M059J (cell line): ENCODE data around the gene AOPEP. TPM values are rescaled to one million over a fixed set of nuclear protein-coding genes. Genes with fewer than 3 reads are reported as not detected.

ENCODE experiments used
- DNase-seq: peaks from one replicate; pipeline ENCODE4 v3.0.0-alpha.2; 2012; ENCODE audit warnings: low read depth
- total RNA-seq: library from RNA; depleted of rRNA; stranded (reverse); fragments of >200 nt; shearing (Covaris generic); gene quantifications from 2 replicates; pipeline ENCODE4 v1.2.3, GENCODE V29; 2014

Gene AOPEP
- total RNA-seq, 1 experiment from 2014 or later: 120 TPM

DNA sequence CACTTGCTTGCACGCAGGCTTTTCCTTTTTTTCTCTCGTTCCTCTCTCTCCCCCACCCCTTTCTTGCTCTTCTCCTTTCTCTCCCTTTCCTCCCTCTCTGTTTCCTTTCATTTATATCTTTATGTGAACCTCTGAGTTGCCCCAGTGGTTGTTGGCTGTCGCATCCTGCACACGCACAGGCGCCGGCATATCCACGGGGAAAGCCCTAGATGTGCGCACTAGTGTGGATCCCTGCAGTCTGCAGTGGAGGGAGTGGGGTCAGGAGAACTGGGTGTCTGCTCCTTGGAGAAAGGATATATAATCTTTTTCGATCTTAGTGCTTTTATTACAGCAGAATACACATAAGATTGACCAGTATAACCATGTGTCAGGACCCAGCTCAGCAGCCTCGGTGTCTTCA, 367.5 kb downstream of the AOPEP start:
- DNase-seq: no peak

DNA sequence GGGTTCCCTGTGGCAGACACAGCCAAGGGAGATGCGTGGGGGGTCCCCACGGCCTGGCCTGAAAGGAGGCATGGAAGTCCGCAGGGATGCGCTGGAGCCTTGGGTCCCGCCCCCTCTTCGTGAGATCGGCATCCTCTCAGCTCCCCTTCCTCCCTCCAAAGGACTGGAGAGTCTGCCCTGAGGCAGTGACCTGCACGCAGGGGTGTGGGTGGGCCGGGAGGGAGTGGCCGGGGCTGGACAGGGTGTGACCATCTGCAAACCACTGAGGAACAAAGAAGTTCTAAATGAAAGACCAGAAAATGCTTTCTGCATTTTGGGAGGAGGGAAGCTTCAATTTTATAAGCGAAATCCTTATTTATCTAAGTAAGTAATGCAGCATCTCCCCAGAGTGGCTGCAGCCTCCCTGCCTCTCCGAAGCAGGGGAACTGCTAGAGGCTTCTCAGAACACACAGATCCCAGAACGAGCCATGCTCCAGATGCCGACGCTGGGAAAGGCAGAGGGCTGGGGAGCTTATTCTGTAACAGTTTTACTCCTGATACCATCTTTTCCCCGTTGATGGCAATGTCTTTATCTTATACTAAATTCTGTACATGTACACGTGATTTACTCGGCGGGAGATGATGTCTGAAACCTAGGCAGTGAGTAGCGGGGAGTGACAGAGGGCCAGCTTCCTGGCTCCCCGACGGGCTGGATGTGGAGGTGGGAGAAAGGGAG, 369.3 kb downstream of the AOPEP start:
- DNase-seq: no peak

DNA sequence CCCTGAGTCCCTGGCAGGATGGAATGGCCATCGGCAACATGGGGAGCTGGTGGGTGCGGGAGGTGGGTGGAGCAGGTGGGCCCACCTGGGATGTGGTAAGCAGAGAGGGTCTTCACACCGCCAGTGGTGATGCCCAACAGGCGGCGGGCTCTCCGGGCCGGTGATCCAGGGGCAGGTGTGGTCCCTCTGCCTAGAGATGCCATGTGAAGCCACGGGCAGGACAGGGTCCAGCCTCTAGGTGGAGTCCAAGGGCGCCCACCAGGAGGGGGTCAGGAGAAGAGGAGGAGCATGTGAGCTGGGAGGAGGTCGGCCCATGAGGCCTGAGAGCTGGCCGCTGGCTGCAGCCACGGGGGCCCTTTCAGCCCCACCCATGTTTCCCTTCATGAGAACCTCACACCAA, 369.9 kb downstream of the AOPEP start:
- no peak for DNase-seq

DNA sequence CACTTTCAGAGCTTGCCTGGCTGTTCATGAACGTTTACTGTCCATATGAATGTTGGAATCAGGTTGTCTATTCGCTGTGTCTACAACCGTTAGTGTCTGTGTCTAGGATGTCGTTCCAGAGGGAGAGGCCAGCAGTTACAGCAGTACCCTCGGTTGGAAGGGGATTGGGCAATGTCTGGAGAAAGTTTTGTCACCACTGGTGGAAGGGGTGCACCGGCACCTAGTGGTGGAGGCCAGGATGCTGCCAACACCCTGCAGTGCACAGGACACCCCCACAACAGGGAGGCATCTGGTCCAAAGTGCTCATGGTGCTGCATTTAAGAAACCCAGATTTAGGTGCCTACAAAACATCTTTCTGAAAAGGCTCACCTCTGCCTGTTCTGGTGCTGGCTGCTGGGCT, 370.3 kb downstream of the AOPEP start:
- DNase-seq: no peak

DNA sequence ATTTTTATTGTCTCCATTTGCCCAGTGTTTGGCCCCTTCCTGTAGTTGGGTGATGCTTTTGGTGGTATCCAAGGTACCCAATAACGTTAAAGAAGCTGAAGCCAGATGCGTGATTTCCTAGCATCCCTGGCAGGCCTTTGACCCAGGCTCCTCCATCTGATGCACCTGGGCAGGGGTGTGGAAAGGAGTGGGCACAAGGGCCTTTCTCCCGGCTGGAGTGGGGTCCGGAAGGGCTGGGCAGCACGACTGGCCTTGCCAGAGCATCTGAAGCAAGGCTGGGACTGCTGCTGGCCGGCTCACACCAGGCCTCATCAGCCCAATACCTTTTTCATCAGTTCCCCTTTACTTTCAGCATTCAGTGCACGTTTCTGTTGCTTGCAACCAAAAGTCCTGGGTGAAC, 370.8 kb downstream of the AOPEP start:
- no peak for DNase-seq

DNA sequence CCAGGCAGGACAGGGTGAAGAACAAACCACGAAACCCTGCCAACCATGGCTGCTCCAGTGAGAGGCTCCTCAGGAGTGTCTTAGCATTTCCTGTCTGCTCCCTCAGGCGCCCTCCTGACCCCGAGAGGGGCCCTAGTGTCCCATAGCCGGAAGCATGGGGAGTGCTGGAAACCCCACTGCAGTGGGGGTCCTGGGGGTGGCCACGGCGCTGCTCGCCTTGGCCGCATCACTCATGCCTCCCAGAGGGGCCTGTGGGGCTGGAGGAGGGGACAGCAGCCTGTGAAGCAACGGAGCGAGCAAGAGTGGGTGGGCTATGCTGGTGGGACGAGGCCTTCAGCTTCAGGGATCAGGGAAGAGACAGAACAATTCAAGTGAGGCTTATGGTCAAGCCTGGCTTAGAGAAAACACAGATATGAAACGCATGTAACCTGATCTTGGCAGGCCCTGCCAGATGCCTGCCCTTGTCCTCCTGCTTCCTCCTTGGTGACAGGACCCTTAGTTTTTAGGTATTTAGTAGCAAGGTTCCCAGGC, 372.0 kb downstream of the AOPEP start:
- no peak for DNase-seq

DNA sequence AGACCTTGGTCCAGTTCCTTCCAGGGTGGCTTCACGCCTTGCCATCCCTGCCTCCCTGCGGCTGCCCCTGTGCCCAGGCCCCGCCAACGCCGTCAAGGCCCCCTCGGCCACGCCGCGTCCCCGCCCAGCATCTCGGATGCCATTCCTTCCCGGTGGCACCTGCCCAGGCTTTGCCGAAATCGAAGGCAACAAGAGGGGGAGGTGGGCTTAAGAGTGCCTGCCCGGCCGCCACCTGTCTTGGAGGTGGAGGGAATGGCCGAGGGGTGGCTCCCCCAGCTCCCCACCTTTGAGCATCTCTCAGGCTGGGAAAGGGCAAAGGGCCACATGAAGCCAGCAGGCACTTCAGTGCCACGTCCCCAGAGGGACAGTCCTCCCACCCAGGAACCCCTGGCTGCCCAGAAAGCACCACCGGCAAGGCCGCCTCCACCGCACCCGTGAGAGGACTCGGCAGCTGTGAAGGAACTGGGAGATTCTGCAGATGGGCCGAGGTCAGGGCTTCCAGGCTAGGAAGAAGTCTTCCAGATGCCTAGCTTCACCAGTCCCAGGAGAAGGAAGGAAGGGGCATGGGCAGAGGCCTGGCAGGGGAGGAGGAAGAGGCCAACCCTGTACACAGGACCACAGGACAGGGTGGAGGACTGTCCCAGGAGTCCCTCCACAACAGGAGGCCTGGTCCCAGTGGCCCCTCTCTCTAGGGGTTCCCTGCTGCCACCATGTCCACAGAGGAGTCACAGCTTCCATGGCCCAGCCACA, 373.0 kb downstream of the AOPEP start:
- no peak for DNase-seq

DNA sequence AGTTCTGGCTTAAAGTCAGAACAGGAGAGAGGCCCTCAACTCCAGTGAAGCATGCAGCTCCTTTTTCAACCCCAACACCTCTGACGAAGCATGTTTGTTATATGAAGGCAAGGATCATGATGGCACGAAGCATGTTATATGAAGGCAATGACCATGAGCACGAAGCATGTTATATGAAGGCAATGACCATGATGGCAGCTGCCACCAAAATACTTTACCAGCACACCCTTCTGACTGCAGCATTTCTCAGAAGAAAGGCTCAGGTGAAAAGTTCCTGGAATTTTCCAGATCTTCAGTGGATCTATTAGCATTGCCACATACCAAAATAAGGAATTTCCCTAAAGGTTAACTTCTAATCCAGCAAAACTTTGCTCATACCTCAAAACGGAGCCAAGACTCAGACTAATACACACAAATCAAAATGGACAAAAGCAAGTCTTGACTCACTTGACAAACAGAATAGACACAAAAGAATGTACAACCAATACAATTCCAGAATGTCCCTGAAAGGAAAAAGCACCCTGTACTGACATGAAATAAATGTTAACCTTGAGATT, 373.6 kb downstream of the AOPEP start:
- peak; percentile 48 for DNase-seq

DNA sequence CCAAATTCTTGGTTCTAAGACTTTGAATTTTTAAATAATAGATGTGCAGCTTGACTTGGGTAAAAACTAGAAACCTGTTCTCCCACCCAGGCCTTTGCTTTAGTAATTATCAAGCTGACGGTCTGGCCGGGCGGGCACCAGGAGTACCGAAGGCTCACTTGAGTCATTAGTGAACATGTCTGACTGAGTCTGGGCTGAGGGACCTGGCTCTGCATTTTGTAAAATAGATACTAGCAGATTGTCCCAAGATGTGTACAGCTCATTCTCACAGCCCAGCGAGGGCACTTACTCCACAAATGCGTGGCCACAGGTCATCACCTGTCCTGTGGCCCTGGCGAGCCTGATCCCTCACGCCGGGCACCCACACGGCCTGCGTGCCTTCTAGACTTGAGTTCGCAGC, 374.8 kb downstream of the AOPEP start:
- DNase-seq: no peak

DNA sequence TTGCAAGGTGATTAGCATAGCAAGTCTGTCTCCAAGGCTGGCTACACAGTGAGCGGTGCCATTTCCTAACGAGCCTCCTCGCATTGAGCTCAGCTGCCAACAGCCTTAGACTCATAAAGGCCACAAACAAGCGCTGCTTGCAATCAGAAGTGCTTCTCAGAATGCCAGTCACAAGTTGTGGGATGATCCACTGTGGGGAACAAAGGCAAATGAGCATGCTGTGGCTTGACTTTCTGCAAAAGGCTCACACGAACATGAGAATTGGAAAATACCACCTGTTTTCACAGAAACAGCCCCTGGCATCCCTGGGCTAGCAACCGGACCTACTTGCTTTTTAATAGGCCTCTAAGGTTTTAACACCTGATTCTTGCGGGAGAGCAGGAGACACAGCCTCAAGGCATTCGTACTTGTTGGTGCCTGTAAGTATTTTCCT, 375.5 kb downstream of the AOPEP start:
- DNase-seq: no peak

DNA sequence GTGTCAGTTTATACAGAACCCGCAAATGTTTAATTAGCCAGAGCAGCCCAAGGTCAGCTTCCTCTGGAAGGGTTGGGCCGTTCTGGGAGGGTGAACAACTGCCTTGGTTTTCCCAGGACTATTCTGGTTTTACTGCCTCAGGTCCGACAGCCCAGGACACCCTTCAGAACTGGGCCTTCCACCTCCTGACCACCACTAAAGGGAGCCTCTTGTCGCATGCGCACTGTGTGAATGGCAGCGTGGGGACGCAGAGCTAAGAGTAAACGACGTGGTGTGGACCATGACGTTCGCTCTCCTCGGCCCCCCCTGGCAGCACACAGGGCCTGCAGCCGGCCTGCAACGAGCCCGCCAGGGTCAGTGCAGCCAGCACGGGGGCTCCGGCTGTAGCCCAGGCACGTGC, 376.1 kb downstream of the AOPEP start:
- no peak for DNase-seq

DNA sequence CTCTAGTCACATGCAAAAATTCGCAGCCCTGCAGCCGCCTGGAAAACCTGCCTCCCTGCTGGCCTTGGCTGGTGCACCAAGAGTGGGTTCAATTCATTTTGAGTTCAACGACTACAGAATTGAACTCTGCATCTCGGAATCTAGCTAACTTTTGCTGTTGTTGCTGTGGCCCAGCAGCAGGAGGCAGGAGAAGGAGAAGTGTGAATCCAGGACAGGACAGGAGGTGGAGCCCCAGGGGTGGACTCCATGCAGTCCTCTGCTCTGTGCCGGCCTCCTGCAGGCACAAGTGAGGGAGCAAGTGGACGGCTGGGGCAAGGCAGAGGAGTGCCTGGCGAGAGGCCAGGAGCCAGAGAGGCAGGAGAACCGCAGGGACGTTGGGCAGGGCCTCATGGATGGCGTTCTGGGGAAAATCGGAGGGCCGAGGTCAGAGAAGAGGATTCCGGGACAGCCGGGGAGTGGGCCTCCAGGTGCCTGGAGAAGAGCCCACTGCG, 376.8 kb downstream of the AOPEP start:
- DNase-seq: no peak

DNA sequence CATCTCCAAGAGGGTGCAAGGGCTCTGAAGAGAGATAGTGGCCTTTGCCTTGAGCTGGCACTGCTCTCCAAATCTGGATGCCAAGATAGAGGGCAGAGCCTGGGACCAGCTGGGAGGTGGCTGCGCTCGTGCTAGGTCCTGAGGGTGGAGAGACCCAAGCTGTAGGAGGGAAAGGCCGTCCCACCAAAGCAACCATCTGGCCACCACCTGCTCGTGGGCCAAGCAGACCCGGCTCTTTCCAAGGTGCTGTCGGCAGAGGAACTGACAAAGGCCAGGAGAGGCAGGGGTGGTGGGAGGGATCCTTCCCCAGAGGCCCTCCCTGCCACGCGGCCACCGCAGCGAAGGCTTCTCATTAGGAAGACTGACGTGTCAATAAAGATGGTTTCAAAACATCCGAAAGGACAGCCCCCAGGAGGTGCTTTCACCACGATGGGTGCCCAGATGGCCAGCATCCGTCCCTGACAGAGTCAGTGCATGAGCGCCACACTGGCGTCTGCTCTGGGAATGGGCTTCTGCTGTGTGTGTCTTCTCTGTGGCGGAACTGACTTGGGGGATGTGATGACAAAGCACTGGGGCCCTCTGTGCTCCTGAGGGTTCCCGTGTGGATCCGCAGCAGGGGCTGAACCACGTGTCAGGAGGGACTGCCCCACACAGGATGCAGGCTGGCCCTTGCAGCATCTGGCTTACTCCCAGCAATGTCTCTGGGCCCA, 377.5 kb downstream of the AOPEP start:
- DNase-seq: no peak

DNA sequence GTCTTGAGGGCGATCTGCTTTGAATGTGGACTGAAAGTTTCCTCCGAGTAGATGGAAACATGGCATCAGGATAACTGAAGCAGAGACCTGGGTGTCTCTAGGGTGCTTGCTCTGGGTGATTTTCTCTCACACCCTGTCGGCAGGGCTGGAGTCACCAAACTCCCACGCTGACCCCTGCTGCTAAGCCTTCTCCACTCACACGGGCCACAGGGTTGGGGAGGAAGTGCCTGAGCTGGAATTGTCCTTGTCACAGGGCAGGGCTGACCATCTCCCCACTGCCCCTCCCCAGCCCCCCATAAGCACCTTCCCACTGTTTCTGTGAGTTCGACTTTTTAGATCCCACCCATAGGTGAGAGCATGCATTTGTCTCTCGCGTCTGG, 378.1 kb downstream of the AOPEP start:
- no peak for DNase-seq

DNA sequence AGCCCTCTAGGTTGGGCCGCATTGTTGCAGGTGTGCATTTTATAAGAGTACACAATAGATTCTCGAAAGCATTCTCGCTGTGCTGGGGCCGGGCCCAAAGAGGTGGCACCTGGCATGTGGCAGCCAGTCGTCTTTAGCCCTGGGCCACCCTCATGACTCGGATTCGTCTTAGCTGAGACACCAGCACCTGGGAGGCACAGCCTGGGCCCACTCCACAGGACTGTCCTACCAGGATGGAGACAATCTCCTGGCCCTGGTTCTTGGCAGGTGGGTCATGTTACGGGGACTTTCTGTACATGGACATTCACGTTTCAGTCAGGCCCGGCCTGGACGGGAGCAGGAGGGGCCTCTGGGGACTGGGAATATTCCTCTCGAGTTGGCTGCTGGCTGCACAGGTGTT, 378.5 kb downstream of the AOPEP start:
- no peak for DNase-seq

DNA sequence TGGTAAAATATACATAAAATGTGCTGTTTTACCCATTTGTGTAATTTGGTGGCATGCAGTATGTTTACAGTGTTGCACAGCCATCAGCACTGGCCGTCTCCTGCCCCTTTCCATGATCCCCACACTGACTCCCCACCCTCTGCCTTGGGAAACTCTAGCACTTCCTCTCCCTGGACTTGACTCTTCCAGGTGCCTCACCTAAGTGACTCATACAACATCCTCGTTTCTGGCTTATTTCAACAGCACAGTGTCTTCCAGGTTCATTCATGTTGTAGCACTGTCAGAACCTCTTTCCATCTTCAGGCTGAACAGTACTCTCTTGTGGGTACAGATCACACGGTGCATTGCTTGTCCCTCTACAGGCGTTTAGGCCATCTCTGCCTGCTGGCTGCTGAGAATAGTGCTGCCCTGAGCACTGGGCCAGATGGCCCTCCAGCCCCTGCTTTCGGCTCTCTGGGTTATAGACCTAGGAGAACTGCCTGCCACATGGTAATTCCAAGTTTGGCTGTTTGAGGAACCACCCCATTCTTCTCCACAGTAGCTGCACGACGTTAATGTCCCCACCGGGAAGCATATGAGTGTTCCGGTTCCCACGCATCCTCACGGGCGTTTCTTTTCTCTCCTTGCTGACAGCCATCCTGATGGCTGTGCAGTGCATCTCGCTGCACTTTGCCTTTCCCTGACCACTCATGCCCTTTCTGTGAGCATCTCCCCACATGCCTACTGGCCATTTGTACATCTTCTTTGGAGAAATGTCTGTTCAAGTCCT, 379.2 kb downstream of the AOPEP start:
- no peak for DNase-seq

DNA sequence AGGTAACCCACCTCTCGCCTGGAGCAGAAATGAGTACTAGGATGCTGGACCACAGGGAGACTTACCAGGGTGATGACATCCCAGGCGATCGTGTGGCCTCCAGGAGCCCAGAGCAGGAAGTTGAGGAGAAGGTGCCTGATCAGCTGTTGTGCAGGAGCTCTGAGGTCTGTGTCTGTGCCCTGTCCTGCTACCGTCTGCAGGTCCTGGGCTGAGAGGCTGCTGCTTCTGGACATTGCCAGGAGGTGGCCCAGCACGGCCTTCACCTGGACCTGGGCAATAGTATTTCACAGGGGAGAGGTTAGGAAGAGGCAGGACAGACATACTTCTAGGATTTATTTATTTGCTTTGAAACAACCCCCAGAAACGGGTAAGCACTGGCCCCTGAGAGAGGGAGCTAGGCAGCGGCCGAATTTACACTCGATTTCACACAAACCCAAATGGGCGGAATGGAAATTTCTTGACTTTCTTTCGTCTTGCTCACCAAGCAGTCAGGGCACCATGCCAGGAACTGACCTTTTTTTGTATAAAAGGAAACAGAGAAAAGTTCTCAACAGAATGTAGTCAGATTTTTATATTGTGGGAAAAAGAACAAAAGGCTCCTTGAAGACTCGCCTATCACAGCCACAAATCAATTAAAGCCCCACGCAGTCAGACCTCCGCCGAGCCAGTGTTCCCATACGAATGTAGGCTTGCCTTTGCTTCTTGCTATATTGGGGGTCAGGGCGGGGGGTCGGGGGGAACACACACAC, 380.7 kb downstream of the AOPEP start:
- peak; percentile 90 for DNase-seq

DNA sequence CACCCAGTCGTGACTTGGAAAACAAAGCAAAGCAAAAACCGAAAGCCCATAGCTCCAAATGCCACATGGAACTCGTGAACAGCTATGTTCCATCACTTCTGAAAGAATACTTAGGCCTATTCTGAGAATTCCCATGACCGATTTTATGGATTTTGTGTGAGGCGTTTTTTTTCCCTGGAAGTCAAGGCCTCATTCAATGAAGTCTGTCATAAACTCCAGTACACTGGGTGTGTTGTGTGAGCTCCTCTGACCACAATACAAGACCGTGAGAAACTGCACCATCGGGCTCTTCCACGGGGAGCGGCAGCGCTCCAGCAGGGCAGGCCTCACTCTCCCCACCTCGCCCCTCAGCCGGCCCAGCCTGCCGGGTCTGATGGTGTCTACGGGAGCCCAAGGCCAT, 381.5 kb downstream of the AOPEP start:
- DNase-seq: no peak

DNA sequence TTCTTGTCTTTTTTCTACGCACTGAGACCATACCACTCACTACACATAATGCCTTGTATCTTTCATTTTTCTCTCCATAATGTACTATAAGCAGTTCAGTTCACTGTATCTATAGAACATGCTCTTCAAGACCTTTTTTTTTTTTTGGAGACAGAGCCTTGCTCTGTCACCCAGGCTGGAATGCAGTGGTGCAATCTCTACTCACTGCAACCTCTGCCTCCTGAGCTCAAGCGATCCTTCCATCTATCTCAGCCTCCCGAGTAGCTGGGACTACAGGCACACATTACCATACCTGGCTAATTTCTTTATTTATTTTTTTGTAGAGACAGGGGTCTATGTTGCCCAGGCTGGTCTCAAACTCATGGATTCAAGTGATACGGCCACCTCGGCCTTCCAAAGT, 382.3 kb downstream of the AOPEP start:
- DNase-seq: no peak

DNA sequence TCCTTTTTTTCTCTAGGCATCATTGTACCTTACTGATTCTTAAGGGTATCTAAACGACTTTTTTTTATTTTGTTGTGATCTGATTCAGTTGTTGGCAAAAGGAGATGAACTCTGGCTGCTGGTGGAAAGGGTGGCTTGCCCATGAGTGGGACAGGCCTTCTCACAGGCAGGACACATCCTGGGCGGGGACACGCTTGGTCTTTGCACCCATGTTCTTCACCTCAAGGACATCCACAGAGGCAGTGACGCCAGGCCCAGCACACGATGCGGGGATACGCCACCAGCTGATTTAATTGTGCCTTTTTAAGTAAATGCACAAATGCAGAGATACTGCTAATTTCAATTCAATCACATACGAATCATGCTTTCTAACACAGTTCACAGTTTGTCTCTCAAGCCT, 383.0 kb downstream of the AOPEP start:
- DNase-seq: no peak
